Eye (tissue), 1 donor: ENCODE data around the gene ZNF276.
"Not testable (repeated sequence)": the region's sequence is repeated elsewhere in the genome, so short reads cannot be mapped to it uniquely, and the experiment has no call there.

Experiments used
- DNase-seq: peaks from one replicate; pipeline ENCODE4 v3.0.0-alpha.2; 2015

Gene ZNF276

DNA sequence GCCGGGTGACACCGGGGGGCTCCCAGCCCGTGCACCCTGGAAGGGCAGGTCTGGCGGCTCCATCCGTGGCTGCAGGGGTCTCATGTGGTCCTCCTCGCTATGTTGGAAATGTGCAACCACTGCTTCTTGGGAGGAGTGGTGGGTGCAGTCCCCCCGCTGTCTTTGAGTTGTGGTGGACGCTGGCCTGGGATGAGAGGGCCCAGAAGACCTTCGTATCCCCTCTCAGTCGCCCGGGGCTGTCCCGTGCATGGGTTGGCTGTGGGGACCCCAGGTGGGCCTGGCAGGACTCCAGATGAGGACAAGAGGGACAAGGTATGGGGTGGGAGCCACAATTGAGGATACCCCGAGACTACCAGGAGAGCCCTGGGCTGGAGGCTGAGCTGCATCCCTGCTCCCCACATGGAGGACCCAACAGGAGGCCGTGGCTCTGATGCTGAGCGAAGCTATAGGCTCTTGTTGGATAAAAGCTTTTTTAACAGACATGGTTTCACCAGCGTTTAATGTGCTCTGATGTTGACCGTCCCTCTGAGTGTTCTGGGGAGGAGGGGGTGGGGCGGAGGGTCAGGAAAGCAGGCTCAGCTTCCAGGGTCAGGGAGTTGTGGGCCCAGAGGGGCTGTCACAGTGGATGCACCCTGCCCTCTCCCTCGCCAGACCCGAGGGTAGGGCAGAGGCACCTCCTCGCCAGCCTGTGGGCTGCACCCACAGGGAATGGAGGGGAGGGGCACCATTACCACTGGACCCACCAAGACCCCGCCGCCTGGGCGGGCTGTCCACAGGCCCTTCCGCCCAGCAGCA is 25.3 kb upstream of the ZNF276 start:
- no peak for DNase-seq

DNA sequence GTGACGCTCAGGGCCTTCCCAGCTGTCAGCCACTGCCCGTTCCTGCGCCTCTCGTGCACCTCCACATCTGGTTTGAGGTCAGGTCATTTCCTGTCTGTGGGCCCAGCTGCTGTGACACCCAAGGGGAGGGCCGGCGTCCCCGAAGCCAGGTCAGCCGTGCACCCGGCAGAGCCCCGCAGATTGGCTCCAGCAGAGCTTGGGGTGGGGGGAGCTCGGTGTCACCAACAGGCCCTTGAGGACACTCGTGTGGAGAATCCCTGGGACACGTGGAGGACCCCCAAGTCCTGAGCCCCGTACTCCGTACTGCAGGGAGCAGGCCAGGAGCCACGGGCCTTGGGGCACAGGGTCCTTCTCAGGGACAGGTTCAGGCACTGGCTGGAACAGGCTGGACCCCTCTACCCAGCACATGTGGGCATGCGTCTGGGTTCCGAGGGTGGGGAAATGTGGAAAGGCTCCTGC is 24.6 kb upstream of the ZNF276 start:
- no peak for DNase-seq

DNA sequence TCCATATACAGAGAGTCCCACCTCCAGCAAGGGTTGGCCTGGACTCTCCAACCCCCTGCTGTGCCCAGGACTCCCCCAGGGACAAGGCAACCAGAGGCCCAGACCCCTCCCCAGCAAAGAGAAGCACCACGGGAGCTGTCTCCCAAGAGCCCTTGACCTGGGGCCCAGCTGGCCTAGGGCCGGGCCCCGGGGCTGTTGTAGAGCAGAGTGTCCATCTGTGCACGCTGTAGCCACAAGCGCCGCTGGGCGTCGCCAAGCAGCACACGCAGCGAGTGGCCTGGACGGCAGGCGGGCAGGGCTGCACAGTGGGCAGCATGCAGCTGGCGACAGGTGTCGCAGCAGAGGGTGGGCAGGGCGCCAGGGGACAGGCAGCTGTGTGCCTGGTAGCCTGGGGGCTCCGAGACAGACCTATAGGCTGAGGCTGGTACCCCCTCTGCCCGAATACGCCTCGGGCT is 24.1 kb upstream of the ZNF276 start:
- DNase-seq: no peak

DNA sequence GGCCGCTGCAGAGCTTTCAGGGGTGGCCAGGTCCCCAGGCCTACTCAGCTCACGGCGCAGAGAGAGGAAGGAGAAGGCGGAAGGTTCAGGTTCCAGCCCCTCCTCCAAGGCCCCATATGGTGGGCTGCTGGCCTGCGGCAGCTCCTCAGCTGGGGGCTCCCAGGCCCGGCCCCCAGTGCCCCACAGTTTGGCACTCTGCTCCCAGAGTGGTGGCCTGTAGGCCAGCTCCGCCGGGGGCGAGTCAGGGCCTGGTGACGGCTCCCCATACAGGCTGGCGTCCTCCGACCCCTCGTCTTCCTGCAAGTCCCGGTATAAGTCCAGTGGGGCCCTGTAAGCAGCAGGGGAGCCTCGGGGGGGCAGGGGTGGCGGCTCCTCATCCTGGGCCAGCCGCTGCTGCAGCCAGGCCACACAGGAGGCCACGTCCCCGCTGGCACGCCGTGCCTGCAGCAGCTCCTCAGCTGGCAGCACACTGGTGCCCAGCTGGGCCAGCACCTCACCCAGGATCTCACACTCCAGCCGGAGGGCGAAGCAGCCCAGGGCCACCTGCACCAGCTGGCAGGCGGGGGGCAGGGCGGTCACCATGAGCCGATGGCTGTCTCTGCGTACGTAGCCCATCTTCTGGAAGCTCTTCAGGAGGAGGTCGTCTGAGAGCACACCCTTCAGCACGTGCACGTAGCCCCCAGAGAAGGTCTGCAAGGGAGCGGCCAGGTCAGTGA is 23.6 kb upstream of the ZNF276 start:
- no peak for DNase-seq

DNA sequence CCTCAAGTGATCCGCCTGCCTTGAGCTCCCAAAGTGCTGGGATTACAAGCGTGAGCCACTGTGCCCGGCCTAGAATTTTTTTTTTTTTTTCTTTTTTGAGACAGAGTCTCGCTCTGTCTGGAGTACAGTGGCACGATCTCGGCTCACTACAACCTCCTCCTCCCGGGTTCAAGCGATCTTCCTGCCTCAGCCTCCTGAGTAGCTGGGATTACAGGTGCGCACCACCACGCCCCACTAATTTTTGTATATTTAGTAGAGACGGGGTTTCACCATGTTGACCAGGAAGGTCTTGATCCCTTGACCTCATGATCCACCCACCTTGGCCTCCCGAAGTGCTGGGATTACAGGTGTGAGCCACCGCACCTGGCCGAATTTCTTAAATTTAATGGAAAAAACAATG is 22.6 kb upstream of the ZNF276 start:
- DNase-seq: not testable (repeated sequence)

DNA sequence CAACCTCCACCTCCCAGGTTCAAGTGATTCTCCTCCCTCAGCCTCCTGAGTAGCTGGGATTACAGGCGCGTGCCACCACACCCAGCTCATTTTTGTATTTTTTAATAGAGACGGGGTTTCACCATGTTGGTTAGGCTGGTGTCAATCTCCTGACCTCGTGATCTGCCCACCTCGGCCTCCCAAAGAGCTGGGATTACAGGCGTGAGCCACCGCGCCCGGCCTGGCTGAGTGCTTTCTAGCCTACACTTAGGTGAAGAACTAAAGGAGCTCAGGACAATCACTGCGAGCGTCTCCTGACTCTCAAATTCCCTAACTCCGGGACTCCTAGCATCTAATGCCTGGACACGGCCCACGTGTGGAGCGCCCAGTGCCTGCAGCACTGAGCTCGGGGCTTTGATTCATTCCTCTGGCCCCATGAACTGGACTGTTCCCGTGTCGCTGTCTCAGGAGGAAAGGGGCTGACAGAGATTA is 21.7 kb upstream of the ZNF276 start:
- not testable (repeated sequence) for DNase-seq

DNA sequence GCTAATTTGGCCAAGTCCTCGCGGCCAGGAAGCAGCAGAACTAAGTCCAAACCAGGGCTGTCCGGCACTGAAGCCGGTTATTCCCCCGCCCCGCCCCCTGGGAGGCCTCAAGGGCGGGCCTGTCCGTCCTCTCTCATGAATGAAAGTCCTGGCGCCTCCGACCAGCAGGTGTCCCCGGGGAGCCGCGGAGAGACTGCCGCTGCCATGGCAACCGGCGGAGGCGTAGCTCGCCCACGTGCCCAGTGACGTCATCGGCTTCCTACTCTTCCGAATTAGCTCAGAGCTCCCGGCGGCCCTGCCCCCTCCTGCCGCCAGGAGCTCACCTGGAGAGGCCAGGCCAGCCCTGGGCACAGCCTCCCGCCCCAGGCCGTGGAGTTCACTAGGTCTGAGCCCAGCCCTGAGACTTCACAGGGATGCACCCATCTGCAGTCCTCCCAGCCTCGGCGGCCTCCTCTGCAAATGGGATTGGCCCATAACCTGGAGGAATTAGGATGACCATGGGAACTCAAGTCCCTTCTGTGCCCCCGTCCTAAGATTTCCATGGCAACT is 21.2 kb upstream of the ZNF276 start:
- peak; percentile 99 for DNase-seq

DNA sequence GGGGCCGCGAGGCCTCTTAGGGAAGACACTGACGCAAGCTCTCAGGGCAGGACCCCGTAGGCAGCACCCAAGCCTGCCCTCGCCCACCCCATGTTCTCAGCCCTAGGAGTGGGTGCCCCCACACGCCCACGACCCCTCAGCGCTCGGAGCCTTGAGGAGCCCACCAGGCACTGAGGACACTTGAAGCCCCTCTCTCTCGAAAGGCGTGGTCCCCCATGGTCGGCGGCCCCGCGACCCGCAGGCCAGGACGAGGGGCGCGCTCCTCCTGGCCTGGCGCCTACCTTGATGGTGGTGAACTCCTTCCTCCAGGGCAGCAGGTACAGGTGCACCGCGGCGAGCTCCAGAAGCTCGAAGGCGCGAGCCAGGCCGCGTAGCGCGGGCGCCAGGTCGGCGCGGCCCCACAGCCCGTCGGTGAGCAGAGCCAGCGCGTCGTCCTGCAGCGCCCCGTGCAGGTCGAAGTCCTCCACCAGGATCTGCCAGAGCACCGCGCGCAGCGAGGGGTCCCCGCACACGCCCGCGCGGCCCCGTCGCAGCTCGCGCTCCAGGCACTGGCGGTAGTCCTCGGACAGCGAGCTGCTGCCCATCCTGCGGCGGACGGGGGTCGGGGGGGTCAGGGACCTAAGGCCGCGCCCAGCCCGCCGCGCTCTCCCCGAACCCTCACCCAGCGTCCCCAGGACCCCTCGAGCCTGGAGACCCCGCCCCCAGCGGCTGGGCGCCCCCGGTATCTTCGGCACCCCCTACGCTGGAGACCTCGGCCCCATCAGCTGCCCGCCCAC is 20.5 kb upstream of the ZNF276 start:
- DNase-seq: peak; percentile 81

DNA sequence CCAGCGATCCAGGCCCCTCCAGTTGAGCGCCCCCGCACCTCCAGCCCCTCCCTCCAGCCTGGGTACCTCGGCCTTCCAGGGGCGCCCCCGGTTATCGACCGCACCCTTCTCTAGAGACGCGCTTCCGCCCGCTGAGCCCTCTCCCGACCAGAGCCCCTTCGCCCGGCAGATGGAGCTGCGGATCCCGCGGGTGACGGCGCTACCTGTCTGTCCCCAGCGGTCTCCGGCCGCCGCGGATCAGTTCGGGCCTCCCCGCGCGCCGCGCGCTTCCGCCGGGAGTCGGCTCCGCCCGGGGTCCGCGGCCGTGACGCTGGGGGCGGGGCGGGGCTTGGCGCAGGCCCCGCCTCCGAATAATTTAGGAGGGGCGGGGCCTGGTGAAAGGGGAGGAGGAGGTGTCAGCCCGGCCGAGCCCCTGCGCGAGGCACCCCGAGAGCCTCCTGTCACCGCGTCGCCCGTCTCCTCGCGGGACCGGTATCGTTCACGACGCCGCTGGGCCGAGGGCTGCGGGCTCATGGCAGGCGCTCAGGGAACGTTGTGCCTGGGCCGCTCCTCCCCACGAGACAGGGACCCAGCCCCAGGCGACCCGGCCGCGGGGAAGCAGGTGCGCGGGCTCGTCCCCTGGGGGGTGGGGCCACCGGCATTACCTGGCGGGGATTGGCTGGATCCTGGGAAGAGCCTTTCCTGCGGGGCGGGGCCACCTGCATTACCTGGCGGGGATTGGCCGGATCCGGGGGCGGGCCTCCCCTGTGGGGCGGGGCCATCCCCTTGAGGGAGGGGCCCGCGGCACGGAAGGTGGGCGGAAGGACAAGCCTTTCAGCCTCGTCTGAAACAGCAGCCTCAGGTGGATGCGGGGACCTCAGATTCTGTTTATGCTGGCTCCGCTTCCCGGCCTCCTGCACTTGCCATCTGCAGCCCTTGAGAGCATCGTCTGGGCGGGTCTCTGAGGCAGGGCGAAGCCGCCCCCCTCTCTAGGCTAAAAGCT is 19.6 kb upstream of the ZNF276 start, which contains the start of gene SPATA2L:
TSS of gene SPATA2L (minus strand) at position 281 of the 982 bp plus-strand sequence. CDS start 473 bp downstream, outside the sequence.
- DNase-seq: peak; percentile 95

DNA sequence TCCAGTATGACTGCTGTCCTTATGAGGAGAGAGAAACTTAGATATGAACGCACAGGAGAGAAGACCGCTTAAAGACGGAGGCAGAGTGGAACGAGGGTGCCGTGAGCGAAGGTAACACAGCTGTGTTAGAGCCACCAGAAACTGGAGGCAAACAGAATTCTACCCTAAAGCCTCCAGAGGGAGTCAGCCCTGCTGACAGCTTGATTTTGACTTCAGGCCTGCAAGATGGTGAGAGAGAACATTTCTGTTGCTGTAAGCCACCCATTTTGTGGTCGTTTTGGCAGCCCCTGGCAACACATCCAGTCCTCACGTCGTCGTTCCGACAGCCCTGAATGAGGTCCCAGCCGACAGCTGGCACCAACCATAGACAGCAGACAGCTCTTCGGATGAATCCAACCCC is 17.1 kb upstream of the ZNF276 start:
- DNase-seq: no peak

DNA sequence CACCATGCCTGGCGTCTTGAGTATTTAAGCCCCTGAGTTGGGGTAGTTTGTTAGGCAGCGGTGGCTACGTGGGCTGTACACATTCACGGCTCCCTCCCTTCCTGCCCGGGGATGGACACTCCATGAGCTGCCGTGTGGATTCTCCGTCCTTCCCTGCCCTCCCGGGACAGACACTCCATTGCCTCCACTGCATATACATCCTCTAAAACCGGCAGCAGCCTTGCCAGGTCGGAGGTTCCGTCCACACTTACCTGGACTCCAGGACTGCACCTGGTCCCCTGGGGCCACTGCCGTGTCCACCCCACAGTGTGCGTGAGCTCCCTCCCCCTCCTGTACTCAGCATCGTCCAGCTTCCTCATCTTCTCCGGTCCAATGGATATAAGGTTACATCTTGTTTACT is 16.3 kb upstream of the ZNF276 start:
- DNase-seq: no peak

DNA sequence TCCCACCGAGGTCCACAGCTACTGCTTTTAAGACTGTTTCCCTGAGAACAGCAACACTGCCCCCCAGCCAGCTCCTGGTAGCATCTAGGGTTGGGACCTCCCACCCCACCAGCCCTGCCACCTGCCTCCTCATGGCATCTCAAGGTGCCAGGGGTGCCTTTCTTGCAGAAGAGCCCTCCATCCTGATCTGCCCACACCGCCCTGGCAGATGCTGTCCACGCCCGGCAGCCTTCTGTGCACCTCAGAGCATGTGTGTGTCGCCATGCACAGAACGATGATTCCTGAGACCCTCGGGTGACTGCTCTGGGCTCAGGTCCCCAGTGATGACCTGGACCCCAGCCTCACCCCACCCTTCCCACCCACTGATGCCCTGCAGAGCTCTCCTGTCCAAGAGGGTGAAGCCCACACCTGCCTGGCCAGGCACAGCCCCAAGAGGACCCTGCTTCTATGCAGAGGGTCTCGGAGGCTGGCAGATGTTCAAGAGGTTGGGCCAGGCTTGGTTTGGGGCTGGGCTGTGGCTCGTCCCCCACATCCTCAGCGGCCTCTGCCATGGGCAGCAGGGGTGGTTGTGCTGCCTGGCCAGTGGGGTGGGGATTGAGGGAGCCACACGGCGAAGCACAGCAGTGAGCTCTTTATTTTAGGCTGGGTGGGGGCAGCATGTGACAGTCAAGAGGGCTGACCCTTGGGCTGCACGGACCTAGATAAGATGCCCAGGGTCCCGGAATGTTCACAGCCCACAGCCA is 14.6 kb upstream of the ZNF276 start:
- no peak for DNase-seq

DNA sequence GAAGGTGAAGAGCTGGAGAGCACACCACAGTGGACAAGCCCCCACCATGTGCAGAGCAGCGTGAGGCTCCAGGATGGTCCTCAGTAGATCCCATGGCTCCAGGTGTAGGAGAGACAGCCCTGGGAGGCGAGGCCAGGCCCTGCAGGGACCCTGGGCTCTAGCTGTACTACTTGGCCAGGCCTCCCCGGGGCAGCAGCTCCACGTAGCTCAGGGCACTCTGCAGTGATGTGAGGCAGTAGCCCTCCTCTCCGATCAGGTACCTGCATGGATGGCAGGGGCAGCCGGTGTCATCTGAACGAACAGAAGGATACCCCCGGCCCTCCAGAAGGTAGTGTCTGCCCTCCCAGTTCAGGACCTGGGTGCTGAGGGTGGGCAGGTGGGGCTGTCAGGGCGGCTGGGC is 13.6 kb upstream of the ZNF276 start:
- no peak for DNase-seq

DNA sequence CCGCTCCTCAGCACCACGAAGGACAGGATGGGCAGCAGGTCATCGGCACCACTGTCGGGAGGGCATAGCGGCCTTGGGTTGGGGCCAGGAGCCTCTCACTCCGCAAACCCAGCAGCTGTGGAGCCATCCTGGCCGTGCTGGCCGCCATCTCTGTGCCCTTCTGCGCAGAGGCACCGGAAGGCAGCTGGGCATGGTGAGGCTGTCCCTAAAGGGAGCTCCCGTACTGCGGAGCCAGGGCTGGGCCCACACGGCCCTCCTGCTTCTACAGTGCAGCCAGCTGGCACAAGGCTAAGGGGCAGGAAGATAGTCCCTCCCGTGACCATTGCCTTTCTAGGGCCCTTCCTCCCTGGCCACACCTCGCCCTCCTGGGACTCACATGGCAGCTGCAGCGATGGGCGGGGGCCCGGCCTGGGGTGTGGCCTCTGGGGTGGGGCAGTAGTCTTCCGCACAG is 12.8 kb upstream of the ZNF276 start:
- no peak for DNase-seq

DNA sequence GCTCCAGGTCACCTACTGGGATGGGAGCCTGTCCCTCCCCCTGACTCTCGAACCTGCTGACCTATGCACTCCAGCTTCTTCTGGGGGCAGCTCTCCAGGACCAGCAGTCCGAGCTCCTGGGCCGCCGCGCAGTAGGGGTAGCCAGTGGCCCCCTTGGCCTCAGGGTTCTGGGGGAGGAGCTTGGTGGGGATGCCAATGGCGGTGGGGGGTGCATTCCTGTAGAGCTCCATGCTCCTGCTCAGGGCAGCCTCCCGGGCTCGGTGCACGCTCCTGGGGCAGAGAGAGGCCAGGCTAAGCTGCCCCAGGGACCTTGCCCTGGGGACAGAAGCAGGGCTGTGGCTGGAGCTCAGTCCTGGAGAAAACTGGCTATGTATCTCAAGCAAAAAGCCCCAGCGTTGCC is 12.2 kb upstream of the ZNF276 start:
- no peak for DNase-seq

DNA sequence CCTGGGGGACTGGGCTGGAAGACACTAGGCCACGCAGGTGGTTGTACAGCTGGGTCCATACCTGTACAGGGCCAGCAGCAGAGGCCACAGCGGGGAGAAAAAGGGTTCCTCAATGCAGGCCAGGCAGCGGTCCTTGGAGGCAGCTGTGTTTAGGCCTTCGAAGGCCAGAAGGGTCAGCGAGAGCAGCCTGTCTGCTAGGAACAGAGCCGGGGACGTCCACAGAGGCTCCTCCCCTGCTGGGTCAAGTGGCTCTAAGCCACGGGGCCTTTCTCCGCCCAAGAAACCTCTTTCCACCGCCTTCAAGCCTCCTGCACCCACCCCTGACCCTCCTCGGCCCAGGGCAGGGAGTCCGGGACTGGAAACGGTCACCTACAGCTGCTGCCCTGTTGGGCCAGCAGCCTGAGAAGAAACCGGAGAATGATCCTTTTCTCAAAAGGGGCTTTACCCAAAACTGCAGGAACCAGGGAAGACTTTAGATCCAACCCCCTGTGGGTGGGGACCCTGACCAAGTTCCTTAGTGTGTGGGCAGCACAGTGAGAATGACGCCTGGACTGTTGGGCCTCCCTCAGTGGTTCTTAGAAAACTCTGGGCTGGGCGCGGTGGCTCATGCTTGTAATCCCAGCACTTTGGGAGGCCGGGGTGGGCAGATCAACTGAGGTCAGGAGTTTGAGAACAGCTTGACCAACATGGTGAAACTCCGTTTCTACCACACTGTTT is 11.5 kb upstream of the ZNF276 start:
- no peak for DNase-seq

DNA sequence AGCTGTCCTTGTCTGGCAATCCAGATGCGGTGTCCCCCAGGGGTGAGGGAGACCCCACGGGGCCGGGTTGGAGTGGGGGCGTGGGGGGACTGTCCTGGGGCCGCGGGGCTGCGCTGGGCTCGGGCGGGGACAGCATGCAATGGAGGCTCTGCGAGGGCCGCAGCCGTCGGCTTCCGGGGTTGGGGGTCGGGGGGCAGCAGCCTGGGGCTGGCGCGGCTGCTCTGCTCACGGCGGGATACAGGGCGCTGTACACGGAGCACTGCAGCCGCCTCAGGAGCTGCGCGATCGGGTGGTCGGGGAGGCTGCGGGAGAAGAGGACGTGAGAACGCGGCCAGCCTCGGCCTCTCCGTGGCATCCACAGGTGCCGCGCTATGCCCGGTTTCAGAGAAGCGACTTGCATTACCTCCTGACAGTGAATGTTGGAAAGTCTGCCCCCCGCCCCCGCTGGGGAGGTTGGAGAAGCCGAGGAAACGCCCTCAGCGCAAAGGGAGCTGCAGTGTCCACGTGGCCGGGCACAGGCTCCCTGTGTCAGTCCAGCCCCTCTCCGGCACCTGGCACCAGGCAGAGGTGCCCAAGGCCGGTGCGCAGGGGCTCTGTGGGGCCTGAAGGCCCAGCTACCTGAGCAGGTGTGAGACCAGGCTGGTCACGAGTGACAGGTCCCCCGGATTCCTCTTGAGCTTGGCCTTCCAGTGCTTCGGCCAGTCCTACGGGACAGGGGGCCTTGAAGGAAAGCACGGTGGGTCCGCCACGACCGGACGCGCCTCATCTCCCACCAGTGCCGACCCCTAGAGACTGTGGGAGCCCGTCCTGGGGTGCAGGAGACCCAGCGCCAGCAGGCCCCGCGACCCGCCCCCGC is 10.4 kb upstream of the ZNF276 start:
- DNase-seq: no peak

DNA sequence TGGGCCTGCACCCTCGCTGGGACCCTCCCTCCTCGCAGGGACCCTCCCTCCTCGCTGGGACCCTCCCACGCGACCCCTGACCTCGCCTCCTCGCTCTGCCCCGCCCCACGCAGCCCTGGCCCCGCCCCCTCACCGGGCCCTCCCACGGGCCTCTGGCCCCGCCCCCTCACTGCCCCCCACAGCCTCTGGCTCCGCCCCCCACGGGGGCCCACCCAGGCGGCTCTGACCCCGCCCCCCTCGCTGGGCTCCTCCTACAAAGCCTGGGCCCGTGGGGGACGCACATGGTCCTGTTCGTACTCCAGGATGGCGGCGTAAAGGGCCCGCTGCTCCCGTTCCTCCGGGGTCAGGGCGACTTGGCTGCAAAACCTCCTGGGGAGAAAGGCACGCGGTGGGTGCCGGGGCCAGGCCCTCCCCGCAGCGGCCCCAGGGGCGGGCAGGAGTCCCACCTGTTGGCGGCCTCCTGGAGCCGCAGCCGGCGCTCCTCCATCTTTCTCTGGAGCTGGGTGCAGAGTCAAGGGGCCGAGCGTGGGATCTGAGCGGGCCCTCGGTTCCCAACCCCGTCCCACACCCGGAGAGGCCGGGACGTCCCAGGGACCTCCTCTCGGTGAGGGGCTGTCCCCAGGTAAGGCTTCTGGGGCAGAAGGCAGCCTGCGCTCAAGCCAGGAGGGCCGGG is 9.6 kb upstream of the ZNF276 start:
- DNase-seq: peak; percentile 80
